GF-D8 (cell line): ENCODE measurements around the gene CELA1.
"Not testable (repeated sequence)": the region's sequence is repeated elsewhere in the genome, so short reads cannot be mapped to it uniquely, and the experiment has no call there.

Experiments used
- DNase-seq: peaks from one replicate; lab custom pipeline; 2025; lab: John Stamatoyannopoulos, UW

CELA1 gene

DNA sequence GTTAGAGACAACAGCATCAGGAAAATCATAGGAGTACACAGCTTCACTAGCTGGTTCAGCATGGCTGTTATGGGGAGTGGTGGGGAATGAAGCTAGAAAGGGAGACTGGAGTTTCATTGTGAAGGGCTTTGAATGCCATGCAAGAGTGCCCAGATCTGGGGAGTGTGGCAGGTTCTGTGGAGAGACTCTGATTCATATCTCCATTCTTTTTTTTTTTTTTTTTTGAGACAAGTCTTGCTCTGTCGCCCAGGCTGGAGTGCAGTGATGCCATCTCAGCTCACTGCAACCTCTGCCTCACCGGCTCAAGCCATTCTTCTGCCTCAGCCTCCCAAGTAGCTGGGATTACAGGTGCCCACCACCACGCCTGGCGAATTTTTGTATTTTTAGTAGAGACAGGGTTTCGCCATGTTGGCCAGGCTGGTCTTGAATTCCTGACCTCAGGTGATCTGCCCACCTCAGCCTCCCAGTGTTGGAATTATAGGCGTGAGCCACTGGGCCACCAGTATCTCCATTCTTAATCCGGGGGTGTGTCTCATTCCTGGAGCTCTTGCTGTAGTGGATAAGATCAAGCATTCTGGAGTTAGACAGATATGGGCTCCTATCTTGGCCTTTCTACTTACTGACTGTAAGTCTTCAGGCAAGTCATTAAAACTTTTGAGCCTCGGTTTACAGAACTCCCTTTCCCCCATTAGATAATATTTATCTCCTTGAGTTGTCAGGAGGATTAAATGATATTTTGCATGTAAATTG is 28.2 kb downstream of the CELA1 start:
- DNase-seq, result not testable (repeated sequence)

DNA sequence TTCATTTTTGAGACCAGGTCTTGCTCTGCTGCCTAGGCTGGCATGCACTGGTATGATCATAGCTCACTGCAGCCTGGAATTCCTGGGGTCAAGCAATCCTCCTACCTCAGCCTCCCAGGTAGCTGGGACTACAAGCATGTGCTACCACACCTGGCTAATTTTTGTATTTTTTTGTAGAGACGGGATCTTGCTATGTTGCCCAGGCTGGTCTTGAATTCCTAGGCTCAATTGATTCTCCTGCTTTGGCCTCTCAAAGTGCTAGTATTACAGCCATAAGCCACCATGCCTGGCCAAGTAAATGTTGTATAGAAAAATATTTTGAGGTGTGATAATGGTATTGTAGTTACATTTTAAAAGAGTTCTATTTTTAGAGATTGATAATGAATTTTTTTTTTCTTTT is 35.1 kb downstream of the CELA1 start:
- DNase-seq, result no peak

DNA sequence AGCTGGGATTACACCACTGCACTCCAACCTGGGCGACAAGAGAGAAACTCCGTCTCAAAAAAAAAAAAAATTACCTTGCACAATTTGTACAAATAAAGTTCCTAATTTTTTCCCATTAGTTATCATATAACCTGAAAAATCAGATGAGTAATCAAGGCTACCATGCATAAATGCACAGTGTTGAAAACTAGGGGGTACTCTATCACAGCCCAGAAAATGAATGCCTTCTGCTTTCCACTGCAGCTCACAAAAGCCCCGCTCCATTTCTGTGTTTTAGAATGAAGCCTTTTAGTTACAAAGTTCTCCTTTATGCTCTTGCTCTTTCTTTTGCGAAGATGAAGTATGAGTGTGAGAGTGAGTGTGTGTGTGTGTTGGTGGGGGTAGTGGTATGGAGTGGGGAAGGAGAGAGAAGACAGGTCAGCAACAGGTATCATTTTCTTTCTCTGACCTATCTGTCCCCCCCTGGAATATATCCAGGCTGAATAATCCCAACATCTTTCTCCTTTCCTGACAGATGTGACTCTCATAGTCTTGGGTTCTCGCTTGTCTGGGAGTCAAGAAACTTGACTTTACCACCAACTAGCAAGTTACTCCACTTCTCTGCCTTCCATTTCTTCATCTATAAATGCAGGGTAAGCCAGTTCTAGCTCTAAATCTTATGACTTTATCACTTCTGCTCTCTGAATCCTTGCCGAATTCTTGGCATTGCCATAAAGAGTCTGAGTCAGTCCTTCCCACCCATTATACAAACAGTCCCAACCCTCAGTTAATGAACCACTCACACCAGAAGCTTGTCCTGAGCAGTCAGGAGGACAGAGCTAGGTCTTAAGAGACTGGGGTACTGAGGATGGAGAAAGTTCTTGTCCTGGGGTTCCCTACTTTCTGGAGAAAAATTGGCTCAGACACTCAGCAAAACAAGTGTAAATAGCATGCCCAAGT is 38.6 kb downstream of the CELA1 start:
- no peak for DNase-seq

DNA sequence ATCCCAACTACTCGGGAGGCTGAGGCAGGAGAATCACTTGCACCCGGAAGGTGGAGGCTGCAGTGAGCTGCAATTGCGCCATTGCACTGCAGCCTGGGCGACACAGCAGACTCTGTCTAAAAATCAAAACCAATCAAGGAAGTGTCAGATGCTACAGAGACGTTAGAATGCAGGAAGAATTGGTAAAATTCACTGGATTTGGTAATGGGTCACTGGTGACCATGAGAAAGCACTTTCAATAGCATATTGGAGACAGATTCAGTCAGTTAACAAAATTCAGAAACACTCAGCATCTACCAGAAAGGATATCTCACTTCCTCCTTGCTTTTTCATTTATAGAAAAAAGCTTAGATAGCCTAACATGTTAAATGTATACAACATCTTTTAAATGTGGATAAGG is 40.0 kb downstream of the CELA1 start:
- no peak for DNase-seq

DNA sequence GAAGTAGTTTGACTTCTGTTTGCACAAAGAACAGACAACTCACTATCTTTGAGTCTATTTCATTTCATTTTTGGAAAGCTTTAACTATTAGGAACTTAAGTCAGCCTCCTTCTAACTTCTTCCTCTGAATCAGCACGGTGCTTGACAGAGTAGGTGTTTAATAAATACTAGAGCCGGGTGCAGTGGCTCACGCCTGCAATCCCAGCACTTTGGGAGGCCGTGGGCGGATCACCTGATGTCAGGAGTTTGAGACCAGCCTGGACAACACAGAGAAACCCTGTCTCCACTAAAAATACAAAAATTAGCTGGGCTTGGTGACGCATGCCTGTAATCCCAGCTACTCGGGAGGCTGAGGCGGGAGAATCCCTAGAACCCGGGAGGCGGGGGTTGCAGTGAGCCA is 45.7 kb downstream of the CELA1 start:
- not testable (repeated sequence) for DNase-seq

DNA sequence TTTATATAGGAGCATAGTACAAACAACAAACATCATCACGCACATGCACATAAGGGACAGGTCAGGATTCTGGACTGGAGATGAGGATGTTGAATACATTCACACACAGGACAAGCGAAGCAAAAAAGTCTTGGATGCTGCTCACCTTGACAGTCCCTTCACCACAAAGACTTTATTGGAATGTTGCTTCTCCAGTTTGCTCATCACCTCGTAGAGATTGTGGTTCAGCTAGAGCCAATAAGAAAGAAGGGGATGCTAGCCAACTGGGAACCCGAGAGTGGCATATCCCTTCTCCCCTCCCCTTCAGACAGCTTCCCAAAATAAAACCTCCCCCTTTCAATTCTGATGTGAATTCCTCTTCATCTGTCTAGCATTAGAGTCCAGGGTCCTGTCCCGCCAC is 50.8 kb downstream of the CELA1 start:
- no peak for DNase-seq

DNA sequence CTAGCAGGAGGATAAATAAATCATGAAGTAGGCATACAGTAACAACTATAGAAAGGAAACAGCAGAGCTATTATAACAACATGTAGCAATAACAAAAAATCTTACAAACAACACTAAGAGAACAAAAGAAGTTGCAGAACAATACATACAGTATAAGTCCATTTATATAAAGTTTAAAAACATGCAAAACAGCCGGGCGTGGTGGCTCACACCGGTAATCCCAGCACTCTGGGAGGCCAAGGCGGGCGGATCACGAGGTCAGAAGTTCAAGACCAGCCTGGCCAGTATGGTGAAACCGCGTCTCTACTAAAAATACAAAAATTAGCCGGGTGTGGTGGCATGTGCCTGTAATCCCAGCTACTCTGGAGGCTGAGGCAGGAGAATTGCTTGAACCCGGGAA is 52.4 kb downstream of the CELA1 start:
- DNase-seq, result not testable (repeated sequence)

DNA sequence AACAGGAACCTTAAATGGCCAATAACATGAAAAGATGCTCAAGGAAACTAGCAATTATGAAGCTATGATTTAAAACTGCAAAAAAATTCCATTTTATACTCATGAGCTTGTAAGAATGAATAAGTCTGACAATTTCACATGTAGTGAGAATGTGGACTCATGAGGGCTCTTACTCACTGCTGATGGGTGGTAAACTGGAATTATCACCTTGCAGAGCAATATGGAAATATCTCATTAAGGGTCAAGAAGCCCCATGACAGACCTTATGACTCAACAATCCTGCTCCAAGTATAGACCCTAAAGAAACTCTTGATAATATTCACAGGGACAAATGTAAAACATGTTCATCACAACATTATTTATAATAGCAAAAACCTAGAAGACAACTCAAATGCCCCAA is 52.8 kb downstream of the CELA1 start:
- DNase-seq, result no peak

DNA sequence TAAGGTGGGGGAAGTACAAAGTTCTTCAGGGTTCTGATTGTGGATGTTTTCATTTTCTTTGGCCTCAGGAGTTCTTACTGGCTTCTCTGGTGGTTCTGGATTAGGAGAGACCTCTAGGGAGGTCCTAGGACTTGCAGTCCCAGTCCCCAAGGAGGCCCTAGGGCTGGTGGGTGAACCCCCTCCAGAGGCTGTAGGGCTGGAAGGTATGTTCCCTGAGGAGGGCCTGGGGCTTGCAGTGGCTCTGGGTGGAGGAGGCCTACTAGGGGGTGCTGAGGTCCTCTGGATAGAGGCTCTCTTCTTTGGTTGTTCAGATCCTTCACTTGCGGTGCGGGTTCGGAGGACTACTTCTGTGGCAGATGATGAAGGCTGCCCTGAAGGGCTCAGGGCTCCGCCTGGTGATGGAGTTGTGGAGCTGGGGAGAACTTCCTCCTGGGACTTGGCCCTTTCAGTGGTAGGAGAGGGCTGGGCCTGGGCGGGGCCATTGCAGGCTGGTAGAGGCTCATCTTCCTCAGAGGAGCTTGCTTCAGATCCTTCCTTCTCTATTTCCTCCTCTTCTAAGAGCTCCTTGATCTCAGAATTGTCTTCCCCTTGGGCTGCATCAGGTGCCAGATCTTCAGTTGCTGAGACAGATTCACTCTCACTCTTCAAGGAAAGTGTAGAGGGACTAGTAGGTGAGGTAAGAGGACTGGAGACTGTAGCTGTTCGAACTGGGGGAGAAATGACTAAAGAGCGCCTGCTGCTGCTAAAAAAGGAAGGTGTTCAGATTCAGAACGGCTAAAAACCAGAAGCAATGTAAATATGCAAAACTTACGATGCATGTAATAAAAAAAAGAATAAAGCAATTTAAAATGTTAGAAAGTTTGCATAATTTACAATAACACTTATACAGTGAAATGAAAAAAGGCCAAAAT is 54.6 kb downstream of the CELA1 start:
- peak; percentile 41 for DNase-seq

DNA sequence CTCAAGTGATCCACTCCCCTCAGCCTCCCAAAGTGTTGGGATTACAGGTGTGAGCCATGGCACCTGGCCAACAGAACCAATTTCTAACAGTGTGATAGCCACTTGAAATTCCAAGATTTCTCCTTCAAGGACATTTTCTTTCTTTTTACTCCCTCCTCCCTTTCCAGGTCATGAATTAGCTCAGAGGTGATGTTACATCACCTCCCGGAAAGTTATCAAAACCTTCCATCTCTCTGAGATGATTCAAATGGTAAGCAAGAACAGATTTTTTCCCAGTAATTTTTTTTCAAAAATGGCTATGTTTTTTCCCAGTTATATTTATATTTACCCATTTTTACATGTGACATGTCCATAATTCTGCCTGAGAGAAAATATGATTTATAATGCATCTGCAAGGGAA is 60.6 kb downstream of the CELA1 start:
- DNase-seq, result no peak

DNA sequence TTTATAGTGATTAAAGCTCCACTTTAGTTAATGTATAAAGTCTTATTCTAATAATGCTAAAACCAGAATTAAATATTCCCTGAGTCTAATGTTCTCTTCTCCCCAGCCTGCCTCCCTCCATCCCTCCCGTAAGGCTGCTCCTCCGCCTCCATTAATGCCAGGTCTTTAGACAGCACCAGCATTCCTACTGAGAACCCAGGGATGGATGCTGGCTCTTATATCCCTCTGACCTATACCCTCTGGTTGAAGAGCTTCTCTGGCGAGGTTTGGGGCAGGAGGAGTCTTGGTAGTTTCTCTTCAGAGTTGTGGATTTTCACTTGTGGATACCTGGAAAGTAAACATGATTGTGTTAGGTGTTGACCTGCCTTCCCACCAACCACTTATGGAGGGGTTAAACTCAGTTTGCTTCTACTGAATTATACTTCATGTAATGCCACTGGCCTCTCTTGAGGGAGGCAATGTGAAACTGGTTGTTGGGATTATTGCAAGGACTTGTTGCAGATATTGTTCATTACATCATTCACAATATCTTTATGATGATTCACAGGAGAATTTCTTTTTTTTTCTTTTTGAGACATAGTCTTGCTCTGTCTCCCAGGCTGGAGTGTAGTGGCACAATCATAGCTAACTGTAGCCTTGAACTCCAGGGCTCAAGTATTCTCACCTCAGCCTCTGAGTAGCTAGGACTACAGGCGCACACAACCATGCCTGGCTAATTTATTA is 65.1 kb downstream of the CELA1 start:
- no peak for DNase-seq
